ENCODE results near the gene MAP2K3.
"Not testable (repeated sequence)": the region's sequence is repeated elsewhere in the genome, so short reads cannot be mapped to it uniquely, and the experiment has no call there.

MAP2K3 gene

DNA sequence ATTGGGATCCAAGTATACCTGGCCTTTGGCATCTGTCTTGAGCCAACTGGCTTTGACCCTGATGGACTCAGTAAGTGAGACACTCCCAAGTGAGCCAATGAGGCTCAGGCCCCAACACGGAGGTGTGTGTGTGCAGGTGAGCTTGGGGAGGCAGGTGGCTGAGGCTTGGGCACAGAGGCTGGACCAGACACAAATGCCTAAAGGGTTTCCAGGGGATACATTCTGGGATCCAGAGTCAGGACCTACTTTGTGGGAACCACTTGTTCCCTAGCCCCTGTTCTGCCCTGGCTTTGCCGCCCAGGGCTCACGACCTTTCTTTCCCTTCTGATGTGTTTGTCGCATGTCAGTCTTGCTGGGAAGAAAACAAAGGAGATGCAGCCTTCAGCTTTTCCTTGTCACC, 56.8 kb downstream of the MAP2K3 start:
- H3K27me3 ChIP-seq (ENCODE audit: control insufficient read depth, insufficient read depth, low read length); H3K4me3 ChIP-seq (ENCODE audit: low read depth, low read length); H3K9me3 ChIP-seq (ENCODE audit: control insufficient read depth, insufficient read depth, low read length); H3K36me3 ChIP-seq (ENCODE audit: control insufficient read depth, insufficient read depth, low read length); H3K4me1 ChIP-seq (ENCODE audit: control insufficient read depth, insufficient read depth, low read length); H3K9ac ChIP-seq (ENCODE audit: low read depth, low read length): not testable (repeated sequence)

DNA sequence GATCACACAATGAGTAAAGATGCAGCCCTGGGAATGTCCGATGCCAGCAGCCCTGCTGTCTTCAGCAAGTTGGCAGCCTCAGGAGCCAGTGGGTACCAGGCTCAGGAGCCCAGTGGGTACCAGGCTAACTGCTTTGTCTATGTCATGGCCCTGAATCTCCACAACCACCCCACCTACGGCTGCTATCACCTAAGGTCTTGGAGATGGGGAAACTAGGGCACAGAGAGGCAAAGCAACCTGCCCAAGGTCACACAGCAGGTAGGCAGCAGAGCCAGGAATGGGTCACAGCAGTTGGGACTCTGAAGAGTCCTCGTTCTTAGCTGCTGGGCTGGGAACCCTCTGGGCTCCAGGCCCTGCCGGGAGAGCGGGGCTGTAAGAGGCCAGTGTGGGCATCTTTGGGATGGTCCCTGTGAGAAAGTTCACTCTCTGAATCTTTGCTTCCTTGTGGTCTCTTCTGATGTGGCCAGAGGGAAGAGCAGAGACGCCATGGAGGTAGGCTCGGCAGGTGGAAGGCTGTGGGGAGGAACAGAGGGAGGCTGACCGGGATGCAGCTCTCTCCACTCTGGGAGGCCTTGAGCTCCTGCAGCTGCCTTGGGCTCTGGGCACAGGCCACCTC, 57.5 kb downstream of the MAP2K3 start:
- not testable (repeated sequence) for H3K4me3 ChIP-seq (ENCODE audit: low read depth, low read length); H3K4me1 ChIP-seq (ENCODE audit: control insufficient read depth, insufficient read depth, low read length); H3K9me3 ChIP-seq (ENCODE audit: control insufficient read depth, insufficient read depth, low read length); H3K9ac ChIP-seq (ENCODE audit: low read depth, low read length); H3K27me3 ChIP-seq (ENCODE audit: control insufficient read depth, insufficient read depth, low read length); H3K36me3 ChIP-seq (ENCODE audit: control insufficient read depth, insufficient read depth, low read length)

DNA sequence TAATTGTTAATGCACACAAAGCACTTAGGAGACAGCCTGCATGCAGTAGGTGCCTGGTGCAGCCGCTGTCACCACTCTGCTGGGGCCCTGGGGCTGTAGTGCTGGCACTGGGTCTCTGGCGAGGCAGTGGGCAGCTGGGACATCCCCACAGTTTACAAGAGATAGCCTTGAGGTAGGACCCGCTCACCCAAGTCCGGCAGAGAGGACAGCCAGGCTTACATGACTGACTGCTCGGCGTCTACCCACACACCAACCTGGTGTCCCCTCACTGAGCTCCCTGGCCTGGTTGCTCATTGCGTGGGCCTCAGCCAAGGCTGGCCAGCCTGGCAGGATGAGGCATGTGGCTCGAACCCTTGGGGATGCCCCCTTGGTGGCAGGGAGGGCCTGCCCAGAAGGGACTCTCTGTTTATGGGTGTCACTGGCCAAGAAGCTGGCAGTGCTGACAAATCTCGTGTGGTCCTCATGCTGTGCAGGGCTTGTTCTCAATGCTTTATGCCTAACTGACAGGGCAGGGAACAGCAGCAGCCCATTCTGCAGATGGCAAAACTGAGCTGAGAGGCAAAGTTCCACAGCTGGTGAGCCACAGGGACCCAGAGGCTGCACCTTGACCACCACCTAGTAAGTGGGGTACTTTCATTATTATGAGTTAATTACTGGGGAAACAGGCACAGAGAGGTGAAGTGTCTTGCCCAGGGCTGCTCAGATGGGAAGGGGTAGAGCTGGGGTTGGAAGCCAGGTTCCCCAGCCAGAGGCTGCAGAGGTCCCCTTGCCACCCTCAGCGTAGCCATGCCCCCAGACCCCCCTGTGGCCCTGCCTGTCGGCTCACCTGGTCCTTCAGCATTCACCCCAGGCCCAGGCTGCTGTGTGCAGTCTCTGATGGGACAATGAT, 58.8 kb downstream of the MAP2K3 start:
- H3K27me3 ChIP-seq (ENCODE audit: control insufficient read depth, insufficient read depth, low read length); H3K4me3 ChIP-seq (ENCODE audit: low read depth, low read length); H3K4me1 ChIP-seq (ENCODE audit: control insufficient read depth, insufficient read depth, low read length); H3K9me3 ChIP-seq (ENCODE audit: control insufficient read depth, insufficient read depth, low read length); H3K9ac ChIP-seq (ENCODE audit: low read depth, low read length); H3K36me3 ChIP-seq (ENCODE audit: control insufficient read depth, insufficient read depth, low read length): not testable (repeated sequence)

DNA sequence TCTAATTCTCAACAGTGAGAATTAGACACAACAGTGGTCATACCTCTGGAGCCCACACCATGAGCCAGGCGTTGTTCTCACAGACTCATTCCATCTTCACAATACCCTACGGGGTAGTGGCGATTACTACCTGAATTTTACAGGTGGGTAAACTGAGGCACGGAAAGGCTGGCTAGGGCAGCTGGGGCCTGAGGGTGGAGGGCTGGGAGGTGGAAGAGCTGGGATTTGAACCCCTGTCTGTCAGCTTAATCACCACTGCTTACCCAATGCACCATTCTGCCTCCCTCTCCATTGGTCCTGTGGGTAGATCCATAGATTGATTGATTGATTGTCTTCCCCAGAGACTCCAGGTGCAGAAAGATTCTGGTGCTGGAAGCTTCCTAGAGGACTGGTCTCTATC, 60.3 kb downstream of the MAP2K3 start:
- H3K36me3 ChIP-seq (ENCODE audit: control insufficient read depth, insufficient read depth, low read length); H3K9ac ChIP-seq (ENCODE audit: low read depth, low read length); H3K27me3 ChIP-seq (ENCODE audit: control insufficient read depth, insufficient read depth, low read length); H3K4me1 ChIP-seq (ENCODE audit: control insufficient read depth, insufficient read depth, low read length); H3K9me3 ChIP-seq (ENCODE audit: control insufficient read depth, insufficient read depth, low read length); H3K4me3 ChIP-seq (ENCODE audit: low read depth, low read length): not testable (repeated sequence)

DNA sequence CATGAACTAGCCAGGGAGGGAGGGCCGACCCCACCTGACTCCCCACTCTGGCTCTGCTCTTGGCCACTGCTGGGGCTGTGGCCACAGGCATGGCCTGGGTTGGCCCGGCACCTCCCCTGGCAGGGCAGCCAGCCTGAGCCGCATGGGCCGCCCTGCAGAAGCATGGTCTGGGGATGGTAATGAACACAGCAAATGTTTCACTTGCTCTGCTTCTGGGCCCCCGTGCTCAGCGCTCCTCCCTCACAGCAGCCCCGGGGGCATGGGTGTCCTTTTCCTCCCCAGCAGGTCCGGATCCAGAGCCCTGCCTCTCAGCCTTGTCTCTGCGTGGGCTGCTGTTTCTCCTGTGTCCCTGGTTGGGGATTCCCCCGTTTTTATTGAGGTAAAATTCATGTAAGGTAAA, 60.7 kb downstream of the MAP2K3 start:
- no peaks in the 10 kb centered on the region for H3K36me3 ChIP-seq (ENCODE audit: control insufficient read depth, insufficient read depth, low read length)
- no peaks in the 10 kb centered on the region for H3K4me1 ChIP-seq (ENCODE audit: control insufficient read depth, insufficient read depth, low read length)
- H3K27me3 ChIP-seq (ENCODE audit: control insufficient read depth, insufficient read depth, low read length) = no peaks in the 10 kb centered on the region
- H3K9ac ChIP-seq (ENCODE audit: low read depth, low read length) = no peak overlapping the region
- H3K9me3 ChIP-seq (ENCODE audit: control insufficient read depth, insufficient read depth, low read length) = no peaks in the 10 kb centered on the region
- no peak overlapping the region for H3K4me3 ChIP-seq (ENCODE audit: low read depth, low read length)

DNA sequence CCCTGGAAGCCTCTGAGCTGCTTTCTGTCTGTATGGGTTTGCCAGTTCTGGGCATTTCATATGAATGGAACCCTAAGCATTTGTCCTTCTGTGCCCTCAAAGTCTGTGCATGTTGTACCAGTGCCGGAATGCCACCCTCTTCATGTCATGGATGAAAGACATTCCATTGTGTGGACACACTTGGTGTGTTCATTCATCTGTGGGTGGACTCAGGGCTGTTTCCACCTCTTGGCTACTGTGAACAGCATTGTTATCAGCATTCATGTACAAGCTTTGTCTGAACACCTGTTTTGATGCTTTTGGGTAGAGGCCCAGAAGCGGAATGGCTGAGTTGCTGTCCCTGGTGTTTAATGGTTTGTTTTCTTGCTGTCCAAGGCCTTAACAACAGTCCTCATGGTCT, 61.6 kb downstream of the MAP2K3 start:
- not testable (repeated sequence) for H3K4me1 ChIP-seq (ENCODE audit: control insufficient read depth, insufficient read depth, low read length); H3K27me3 ChIP-seq (ENCODE audit: control insufficient read depth, insufficient read depth, low read length); H3K9me3 ChIP-seq (ENCODE audit: control insufficient read depth, insufficient read depth, low read length)

DNA sequence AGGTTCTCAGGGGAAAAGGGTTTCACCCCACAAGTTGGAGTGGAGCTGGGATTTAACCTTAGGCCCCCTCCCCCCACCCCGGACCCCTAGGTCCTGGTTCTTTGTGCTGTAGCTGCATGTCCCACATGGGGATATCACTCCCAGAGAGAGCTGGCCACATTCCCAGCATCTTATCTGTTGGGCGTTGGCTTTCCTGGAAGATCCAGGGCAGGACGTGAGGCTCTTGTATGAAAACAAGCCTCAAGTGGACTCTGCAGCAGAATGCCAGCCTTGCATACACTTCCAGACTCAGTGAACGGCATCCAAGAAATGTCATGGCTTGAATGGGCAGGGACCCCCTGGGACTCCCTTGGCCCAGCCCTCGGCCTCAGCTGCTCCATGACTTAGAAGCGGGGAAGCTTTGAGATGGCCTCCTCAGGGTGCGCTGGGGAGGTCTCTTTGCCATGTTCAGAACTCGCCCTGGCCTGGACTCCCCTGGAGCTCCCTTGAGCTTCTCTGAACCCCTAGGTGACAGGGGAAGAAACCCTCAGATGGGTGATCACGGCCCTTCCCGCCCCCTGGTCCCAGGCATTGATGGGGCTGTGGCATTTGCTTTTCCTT, 62.2 kb downstream of the MAP2K3 start:
- H3K36me3 ChIP-seq (ENCODE audit: control insufficient read depth, insufficient read depth, low read length); H3K9ac ChIP-seq (ENCODE audit: low read depth, low read length); H3K9me3 ChIP-seq (ENCODE audit: control insufficient read depth, insufficient read depth, low read length); H3K4me1 ChIP-seq (ENCODE audit: control insufficient read depth, insufficient read depth, low read length); H3K27me3 ChIP-seq (ENCODE audit: control insufficient read depth, insufficient read depth, low read length); H3K4me3 ChIP-seq (ENCODE audit: low read depth, low read length): not testable (repeated sequence)

More for the DNA sequence above, 61.6 kb downstream of the MAP2K3 start:
- H3K36me3 ChIP-seq (ENCODE audit: control insufficient read depth, insufficient read depth, low read length); H3K4me3 ChIP-seq (ENCODE audit: low read depth, low read length); H3K9ac ChIP-seq (ENCODE audit: low read depth, low read length): not testable (repeated sequence)

DNA sequence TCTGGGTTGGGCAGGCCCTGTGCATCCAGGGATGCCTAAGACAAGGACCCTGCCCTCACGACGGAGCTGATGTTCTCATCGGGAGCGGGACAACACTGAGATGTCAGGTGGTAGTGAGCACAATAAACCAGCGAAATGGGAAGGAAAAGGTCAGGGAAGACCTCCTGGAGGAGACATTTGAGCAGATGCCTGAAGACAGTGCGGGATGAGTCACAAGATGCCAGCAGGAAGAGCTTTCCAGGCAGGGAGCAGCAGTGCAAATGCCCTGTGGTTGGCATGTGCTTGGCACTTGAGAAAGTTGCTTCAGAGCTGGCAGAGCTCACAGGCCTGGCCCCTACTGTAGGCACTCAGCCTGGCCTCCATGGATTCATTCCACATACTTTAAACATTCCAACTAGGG, 63.1 kb downstream of the MAP2K3 start:
- not testable (repeated sequence) for H3K4me1 ChIP-seq (ENCODE audit: control insufficient read depth, insufficient read depth, low read length); H3K36me3 ChIP-seq (ENCODE audit: control insufficient read depth, insufficient read depth, low read length); H3K9ac ChIP-seq (ENCODE audit: low read depth, low read length); H3K9me3 ChIP-seq (ENCODE audit: control insufficient read depth, insufficient read depth, low read length); H3K4me3 ChIP-seq (ENCODE audit: low read depth, low read length); H3K27me3 ChIP-seq (ENCODE audit: control insufficient read depth, insufficient read depth, low read length)

DNA sequence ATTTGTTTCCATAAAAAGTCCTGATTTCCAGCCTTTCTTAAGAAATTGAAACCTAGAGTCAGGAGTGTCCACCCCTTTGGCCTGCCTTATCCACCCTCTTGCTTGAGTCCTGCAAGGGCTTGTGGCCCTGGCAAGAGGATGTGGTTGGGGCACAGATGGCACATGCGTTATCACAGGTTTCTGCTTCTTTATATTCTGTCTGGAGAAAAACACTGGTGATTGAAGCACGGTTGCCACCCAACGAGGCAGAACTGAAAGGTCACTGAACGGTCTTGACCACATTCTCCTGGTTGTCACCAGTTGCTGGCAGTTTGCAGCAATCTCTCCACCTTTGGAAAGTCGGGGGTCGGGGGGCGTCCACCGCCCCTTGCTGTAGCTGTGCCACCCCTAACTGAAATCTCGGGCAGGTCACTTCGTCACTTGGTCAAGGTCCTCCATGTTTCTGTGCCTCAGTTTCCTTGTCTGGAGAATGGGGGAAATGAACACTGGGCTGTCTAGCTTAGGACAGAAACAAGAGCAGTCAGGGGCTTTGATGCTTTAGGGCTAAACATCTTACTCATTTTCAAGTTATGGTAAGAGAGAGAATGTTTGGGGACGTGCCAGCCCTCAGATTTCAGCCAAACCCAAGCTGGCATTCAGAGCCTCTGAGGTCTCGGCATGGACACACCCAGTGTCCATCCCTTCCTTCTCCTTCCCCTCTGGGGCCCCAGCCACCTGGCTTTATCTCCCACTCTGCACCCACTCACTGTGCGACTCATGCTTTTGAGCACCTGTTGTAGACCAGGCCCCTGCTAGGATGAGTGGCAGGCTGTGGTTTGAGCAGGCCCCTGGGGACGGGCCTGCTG, 63.8 kb downstream of the MAP2K3 start:
- not testable (repeated sequence) for H3K4me3 ChIP-seq (ENCODE audit: low read depth, low read length); H3K4me1 ChIP-seq (ENCODE audit: control insufficient read depth, insufficient read depth, low read length); H3K27me3 ChIP-seq (ENCODE audit: control insufficient read depth, insufficient read depth, low read length); H3K9me3 ChIP-seq (ENCODE audit: control insufficient read depth, insufficient read depth, low read length); H3K36me3 ChIP-seq (ENCODE audit: control insufficient read depth, insufficient read depth, low read length); H3K9ac ChIP-seq (ENCODE audit: low read depth, low read length)

DNA sequence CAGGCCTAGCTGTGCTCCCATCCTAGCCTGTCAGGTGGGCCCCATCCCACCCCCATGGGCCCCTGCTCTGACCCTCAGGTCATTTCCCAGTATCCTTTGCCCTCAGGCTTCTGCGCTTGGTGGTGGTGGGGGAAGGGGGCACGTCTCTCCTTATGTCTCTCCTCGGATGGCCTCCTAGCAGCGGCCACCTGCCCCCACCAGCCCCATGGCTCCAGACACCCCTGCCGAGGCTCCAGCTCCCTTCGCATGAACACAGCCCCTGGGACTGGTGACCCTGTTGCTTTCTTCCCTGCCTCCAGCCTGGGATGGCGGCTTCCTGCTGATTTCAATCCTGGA, 64.4 kb downstream of the MAP2K3 start:
- H3K4me3 ChIP-seq (ENCODE audit: low read depth, low read length); H3K9me3 ChIP-seq (ENCODE audit: control insufficient read depth, insufficient read depth, low read length); H3K4me1 ChIP-seq (ENCODE audit: control insufficient read depth, insufficient read depth, low read length); H3K27me3 ChIP-seq (ENCODE audit: control insufficient read depth, insufficient read depth, low read length); H3K36me3 ChIP-seq (ENCODE audit: control insufficient read depth, insufficient read depth, low read length); H3K9ac ChIP-seq (ENCODE audit: low read depth, low read length): not testable (repeated sequence)

DNA sequence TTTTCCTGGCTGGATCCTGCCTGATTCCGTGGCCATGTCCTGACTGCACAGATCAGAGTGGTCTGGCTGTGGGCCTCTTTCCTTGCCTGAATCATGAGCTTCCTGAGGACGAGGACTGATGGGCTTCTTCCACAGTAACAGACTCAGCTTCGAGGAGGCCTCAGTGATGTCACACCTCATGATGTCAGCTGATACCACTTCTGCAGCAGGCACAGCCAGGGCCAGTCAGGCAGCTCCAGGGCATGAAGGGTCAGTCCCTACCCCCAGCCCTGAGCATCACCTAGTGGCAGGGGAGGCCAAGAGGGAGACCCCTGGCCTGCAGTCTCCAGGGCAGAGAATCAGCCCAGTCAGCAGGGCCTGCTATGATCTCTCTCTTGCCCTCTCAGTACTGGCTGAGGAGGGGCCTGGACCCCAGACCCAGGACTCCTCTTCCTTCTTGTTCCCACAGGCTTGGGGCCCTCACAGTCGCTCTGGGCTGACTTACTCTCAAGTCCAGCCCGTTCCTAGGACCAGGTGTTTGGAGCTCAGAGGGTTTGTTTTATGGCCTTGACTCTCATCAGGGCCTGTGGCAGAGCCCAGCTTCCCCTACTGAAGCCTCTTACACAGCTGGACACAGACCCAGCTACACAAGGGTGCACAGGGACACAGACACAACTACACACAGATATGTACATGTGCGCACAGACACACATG, 65.0 kb downstream of the MAP2K3 start:
- not testable (repeated sequence) for H3K9ac ChIP-seq (ENCODE audit: low read depth, low read length); H3K36me3 ChIP-seq (ENCODE audit: control insufficient read depth, insufficient read depth, low read length); H3K4me3 ChIP-seq (ENCODE audit: low read depth, low read length); H3K4me1 ChIP-seq (ENCODE audit: control insufficient read depth, insufficient read depth, low read length); H3K27me3 ChIP-seq (ENCODE audit: control insufficient read depth, insufficient read depth, low read length); H3K9me3 ChIP-seq (ENCODE audit: control insufficient read depth, insufficient read depth, low read length)
